Measurements from ENCODE around the gene ISYNA1. TPM values are rescaled to one million over a fixed set of nuclear protein-coding genes. Genes with fewer than 3 reads are reported as not detected.
A peak's percentile ranks its signal among the peaks of the same experiment; 100 is the strongest.

The ISYNA1 gene
- total RNA-seq: 10 to 100 TPM; 26.7 to 33.5 TPM

DNA sequence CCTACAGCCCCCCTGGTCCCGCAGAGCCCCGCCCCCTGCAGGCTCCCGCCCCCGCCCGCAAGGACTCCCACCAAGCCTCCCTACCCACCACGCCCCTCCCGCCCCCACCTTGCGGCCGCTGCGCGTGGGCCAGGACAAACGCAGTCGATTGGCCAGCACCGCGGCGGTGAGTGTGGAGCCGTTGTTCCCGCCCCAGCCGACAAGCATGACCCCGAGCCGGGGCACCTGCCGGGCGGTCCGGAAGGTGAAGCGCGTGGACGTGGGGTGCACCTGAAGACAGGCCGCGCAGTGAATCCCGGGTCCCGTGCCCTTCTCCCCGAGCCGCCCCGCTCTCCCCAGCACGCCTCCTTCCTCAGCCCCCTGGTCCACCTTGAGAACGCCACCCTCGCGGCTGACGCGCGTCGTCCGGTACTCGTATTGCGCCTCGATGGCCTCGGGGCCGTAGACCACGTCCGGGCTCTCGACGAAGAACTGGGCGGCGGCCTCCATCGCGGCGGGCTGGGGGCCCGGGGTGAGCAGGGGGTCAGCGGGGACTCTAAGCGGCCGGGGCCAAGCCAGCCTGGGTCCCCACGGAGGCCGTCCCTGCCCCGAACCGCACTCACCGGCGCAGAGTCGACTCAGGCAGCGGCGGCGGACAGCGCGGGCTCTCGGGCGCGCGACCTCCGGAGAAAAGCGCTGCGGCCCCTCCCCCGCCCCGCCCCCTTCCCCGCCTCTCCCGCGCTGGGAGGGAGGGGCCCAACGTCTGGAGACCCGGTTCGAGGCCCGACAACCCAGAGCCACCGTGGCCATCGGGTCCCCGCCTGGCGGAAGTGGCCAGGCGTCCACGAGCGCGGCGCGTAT is at the start of gene ISYNA1:
ISYNA1 (minus strand) TSS at position 643 of the 840 bp plus-strand sequence; CDS start at position 489, 154 bp downstream.
- DNase-seq (peak; percentile 65), ATAC-seq (peak; percentile 29)
- Mint-ChIP-seq H3K27ac (peak within 1 kb of the TSS; percentile 39), H3K36me3 (ENCODE audit: low read depth) (peaks cover 25% of the 10 kb centered on the region), H3K4me1 (ENCODE audit: low read depth) (peaks cover 46% of the 10 kb centered on the region), H3K4me3 (peak within 1 kb of the TSS; percentile 72), H3K27me3 (ENCODE audit: low read depth) (peaks cover 3% of the 10 kb centered on the region), H3K9me3 (ENCODE audit: insufficient read depth) (peaks cover 4% of the 10 kb centered on the region)
- CTCF ChIA-PET: interaction anchor here (0.8 kb wide), 1 partner anchor 26 kb away, joined by 3 read pairs; no protein-coding TSS in a partner anchor
- POLR2A ChIA-PET: interaction anchor here (1.0 to 1.4 kb wide), 2 partner anchors 17 to 116 kb away, joined by 3 read pairs; no protein-coding TSS in a partner anchor

DNA sequence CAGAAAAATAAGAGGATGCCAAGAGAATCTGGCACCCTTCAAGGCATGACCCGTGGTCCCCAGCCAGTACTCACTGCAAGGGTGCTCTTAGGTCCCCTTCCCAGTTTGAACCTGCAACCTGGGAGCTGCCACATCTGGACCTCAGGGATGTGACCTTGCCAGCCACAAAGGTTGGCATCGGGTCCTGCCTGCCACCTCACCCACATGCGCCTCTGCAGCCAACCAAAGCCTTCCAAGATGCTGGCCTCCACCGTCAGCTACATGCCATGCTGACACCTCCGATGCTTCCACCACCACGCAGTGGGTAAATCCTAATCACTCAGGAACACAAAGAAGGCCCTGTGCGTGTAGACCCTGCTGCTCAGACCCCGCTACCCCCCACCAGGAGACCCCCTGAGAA is 48.8 kb upstream of the ISYNA1 start:
- Mint-ChIP-seq H3K36me3 (ENCODE audit: low read depth) (peaks cover 3% of the 10 kb centered on the region), H3K27me3 (ENCODE audit: low read depth) (no peaks in the 10 kb centered on the region), H3K9me3 (ENCODE audit: insufficient read depth) (no peaks in the 10 kb centered on the region), H3K27ac (peak overlapping the region; percentile 50), H3K4me1 (ENCODE audit: low read depth) (peaks cover 54% of the 10 kb centered on the region), H3K4me3 (no peak overlapping the region)
- POLR2A ChIA-PET: no interaction called here
- DNase-seq: no peak
- CTCF ChIA-PET: interaction anchor here (0.9 to 1.6 kb wide), 3 partner anchors 9 to 35 kb away, joined by 3 to 5 read pairs (median 3); no protein-coding TSS in a partner anchor
- no peak for ATAC-seq

DNA sequence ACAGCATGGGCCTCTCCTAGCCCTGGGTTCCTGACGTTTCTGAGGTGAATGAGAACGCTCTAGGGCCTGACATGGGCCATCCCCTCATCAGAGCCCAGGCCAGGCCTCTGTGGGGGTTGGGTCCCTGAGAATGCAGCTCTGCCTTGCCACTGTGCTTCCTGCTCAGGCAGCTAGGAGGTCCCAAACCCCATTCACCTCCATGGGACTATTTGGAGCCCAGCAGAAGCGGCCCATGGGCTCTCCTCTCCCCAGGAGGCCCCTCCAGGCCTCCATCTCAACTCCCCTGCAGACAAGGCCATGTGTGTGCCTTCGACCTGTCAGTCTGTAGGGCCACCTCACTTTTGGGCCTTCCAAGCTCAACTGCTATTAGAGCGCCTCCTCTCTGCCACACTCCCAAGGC is 47.1 kb upstream of the ISYNA1 start:
- Mint-ChIP-seq H3K4me3 (no peak overlapping the region), H3K4me1 (ENCODE audit: low read depth) (peaks cover 66% of the 10 kb centered on the region), H3K27ac (peak overlapping the region; percentile 29), H3K36me3 (ENCODE audit: low read depth) (peaks cover 6% of the 10 kb centered on the region), H3K9me3 (ENCODE audit: insufficient read depth) (no peaks in the 10 kb centered on the region), H3K27me3 (ENCODE audit: low read depth) (no peaks in the 10 kb centered on the region)
- ATAC-seq (no peak), DNase-seq (no peak)
- CTCF ChIA-PET: interaction anchor here (0.7 to 1.6 kb wide), 8 partner anchors 9 to 363 kb away, joined by 3 to 7 read pairs (median 4); partner anchors contain the start of gene UBA52
- POLR2A ChIA-PET: no interaction called here

GRCh38 chr19:18483119-18483890 is 45.4 kb upstream of the ISYNA1 start:
- peaks cover 8% of the 10 kb centered on the region for H3K36me3 Mint-ChIP-seq (ENCODE audit: low read depth)
- ChIA-PET POLR2A (interaction anchor here (0.7 to 1.4 kb wide), 2 partner anchors 36 to 309 kb away, joined by 3 to 4 read pairs; no protein-coding TSS in a partner anchor), CTCF (interaction anchor here (1.3 to 5.8 kb wide), 6 partner anchors 13 to 105 kb away, joined by 3 to 29 read pairs (median 6); partner anchors contain the start of genes ELL and REX1BD)
- H3K27me3 Mint-ChIP-seq (ENCODE audit: low read depth): no peaks in the 10 kb centered on the region
- peaks cover 76% of the 10 kb centered on the region for H3K4me1 Mint-ChIP-seq (ENCODE audit: low read depth)
- DNase-seq: no peak
- H3K4me3 Mint-ChIP-seq: no peak overlapping the region
- peak overlapping the region; percentile 34 for H3K27ac Mint-ChIP-seq
- ATAC-seq: no peak
- no peaks in the 10 kb centered on the region for H3K9me3 Mint-ChIP-seq (ENCODE audit: insufficient read depth)

- ChIA-PET CTCF (interaction anchor here (0.7 to 5.8 kb wide), 6 partner anchors 12 to 366 kb away, joined by 3 to 29 read pairs (median 4); partner anchors contain the start of gene ELL), POLR2A (interaction anchor here (0.5 to 1.4 kb wide), 3 partner anchors 24 to 49 kb away, joined by 3 read pairs; no protein-coding TSS in a partner anchor)
- Mint-ChIP-seq H3K36me3 (ENCODE audit: low read depth) (peaks cover 8% of the 10 kb centered on the region), H3K4me1 (ENCODE audit: low read depth) (peaks cover 76% of the 10 kb centered on the region), H3K27ac (no peak overlapping the region), H3K9me3 (ENCODE audit: insufficient read depth) (no peaks in the 10 kb centered on the region), H3K4me3 (no peak overlapping the region), H3K27me3 (ENCODE audit: low read depth) (no peaks in the 10 kb centered on the region)
- DNase-seq (no peak), ATAC-seq (no peak)
Measured at GRCh38 chr19:18481505-18482222, 43.7 kb upstream of the ISYNA1 start.

DNA sequence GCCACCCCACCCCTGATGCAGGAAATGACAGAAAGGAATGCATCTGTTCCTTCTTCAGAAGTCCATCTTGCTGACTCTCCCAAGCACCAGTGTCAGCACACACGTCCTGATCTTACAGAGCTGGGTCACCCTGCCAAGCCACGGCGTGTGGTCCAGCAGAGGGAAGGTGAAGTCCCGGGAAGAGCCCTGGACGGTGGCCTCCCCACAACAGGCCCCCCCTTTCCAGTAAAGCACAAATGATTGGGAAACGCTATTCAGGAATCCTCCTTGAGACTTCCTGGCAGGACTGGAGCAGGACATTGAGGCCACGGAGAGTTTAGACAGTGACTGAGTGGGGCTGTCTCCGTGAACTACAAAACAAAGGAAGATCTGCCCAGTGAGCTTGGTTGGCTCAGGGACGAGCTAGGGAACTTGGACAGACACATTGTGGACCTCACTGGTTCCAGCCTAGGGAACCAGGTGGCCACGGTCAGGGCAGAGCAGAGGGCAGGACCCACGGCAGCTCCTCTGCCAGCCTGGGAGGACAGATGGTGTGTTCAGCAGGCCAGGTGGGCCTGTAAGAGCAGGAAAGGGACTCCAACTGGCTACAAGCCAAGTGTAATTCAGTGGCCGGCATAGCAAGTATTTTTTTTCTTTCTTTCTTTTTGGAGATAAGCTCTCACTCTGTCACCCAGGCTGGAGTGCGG is 42.2 kb upstream of the ISYNA1 start:
- ATAC-seq (no peak), DNase-seq (no peak)
- peaks cover 8% of the 10 kb centered on the region for H3K36me3 Mint-ChIP-seq (ENCODE audit: low read depth)
- H3K4me3 Mint-ChIP-seq: no peak overlapping the region
- ChIA-PET POLR2A (no interaction called here), CTCF (interaction anchor here (1.1 to 5.8 kb wide), 5 partner anchors 10 to 41 kb away, joined by 3 to 29 read pairs (median 3); partner anchors contain the start of gene ELL)
- H3K27me3 Mint-ChIP-seq (ENCODE audit: low read depth): no peaks in the 10 kb centered on the region
- peaks cover 75% of the 10 kb centered on the region for H3K4me1 Mint-ChIP-seq (ENCODE audit: low read depth)
- no peaks in the 10 kb centered on the region for H3K9me3 Mint-ChIP-seq (ENCODE audit: insufficient read depth)
- peak overlapping the region; percentile 85 for H3K27ac Mint-ChIP-seq

DNA sequence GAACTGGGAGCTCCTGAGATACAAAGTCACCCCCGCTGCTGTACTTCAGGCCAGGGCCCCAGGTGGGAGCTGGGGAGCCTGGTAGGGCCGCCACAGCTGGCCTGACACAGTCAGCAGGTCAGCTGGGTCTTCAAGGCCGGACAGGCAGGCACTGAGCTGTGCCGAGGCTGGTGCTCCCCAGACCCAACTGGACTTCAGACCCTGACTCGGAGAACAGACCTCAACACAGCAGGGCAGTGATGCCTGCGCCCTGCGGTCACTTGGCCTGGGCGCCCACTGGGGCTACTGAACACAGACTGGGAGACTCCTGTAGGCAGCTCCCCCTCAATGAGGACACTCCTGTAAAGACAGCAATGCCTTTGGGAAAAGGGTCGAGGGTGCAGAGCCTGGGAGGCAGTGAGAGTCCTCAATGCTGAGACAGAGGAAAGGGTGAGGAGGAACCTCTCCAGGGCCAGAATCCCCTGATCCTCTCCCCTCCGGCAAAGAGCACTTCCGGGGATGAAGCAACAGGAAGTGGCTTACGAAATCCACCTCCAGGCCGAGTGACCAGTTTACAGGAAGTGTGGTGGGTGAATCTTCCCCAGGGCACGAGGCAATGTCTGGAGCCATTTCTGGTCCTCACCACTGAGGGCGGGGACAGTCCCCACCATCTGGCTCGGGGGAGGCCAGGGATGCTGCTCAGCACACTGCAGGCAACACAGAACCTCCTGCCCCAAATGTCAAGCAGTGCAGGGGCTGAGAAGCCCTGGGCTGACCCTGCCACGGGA is 40.8 kb upstream of the ISYNA1 start:
- Mint-ChIP-seq H3K36me3 (ENCODE audit: low read depth) (peaks cover 8% of the 10 kb centered on the region), H3K9me3 (ENCODE audit: insufficient read depth) (no peaks in the 10 kb centered on the region), H3K27me3 (ENCODE audit: low read depth) (no peaks in the 10 kb centered on the region), H3K4me3 (peak overlapping the region; percentile 59), H3K27ac (peak overlapping the region; percentile 85), H3K4me1 (ENCODE audit: low read depth) (peaks cover 82% of the 10 kb centered on the region)
- ChIA-PET CTCF (interaction anchor here (0.7 to 5.8 kb wide), 5 partner anchors 17 to 109 kb away, joined by 3 to 29 read pairs (median 3); partner anchors contain the start of gene ELL), POLR2A (interaction anchor here (0.6 to 1.5 kb wide), 3 partner anchors 28 to 441 kb away, joined by 4 read pairs; partner anchors contain the start of genes COPE and DDX49)
- DNase-seq: peak; percentile 73
- peak; percentile 67 for ATAC-seq

GRCh38 chr19:18477974-18478373 is 40.0 kb upstream of the ISYNA1 start:
- H3K27ac Mint-ChIP-seq: peak overlapping the region; percentile 85
- H3K4me1 Mint-ChIP-seq (ENCODE audit: low read depth): peaks cover 75% of the 10 kb centered on the region
- H3K4me3 Mint-ChIP-seq: no peak overlapping the region
- ChIA-PET CTCF (interaction anchor here (0.7 to 5.8 kb wide), 5 partner anchors 16 to 110 kb away, joined by 3 to 29 read pairs (median 3); partner anchors contain the start of gene ELL), POLR2A (interaction anchor here (0.6 to 1.5 kb wide), 2 partner anchors 29 to 44 kb away, joined by 4 read pairs; no protein-coding TSS in a partner anchor)
- no peaks in the 10 kb centered on the region for H3K27me3 Mint-ChIP-seq (ENCODE audit: low read depth)
- no peak for ATAC-seq
- peaks cover 6% of the 10 kb centered on the region for H3K36me3 Mint-ChIP-seq (ENCODE audit: low read depth)
- no peak for DNase-seq
- H3K9me3 Mint-ChIP-seq (ENCODE audit: insufficient read depth): no peaks in the 10 kb centered on the region

DNA sequence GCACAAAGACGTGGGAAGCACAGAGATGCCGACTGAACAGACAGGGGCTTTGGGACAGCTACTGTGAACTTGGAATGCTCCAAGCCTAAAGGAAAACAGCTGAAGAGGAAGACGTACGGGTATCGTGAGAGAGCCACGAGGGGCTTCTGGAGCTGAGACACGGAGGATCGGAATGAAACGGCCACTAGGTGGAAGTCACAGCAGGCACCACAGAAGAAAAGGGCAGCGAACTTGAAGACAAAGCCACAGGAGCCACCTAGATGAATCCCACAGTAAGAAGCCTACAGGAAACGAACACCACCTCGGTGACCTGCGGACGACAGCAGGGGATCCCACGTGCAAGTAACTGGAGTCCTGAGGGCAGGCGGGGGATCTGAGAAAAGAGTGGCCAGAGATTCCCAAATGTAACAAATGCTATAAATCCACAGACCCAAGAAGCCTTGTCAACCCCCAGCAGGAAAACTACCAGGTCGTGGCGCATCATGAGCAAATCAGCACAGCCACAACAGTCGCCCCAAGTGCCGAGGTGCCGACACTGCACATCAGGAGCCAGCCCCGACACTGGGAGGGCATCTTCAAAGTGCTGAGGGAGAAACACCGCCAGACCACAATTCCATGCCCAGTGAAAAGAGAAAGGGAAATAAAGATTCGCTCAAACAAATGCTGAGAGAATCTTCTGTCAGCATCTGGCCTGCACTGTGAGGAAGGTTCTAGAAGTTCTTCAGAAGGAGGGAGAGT is 39.3 kb upstream of the ISYNA1 start:
- no peaks in the 10 kb centered on the region for H3K9me3 Mint-ChIP-seq (ENCODE audit: insufficient read depth)
- H3K4me3 Mint-ChIP-seq: no peak overlapping the region
- H3K4me1 Mint-ChIP-seq (ENCODE audit: low read depth): peaks cover 74% of the 10 kb centered on the region
- ChIA-PET CTCF (interaction anchor here (0.6 to 1.0 kb wide), 2 partner anchors 10 to 42 kb away, joined by 3 to 4 read pairs; no protein-coding TSS in a partner anchor), POLR2A (interaction anchor here (1.5 kb wide), 1 partner anchor 30 kb away, joined by 4 read pairs; no protein-coding TSS in a partner anchor)
- no peak for ATAC-seq
- peak overlapping the region; percentile 85 for H3K27ac Mint-ChIP-seq
- DNase-seq: no peak
- H3K27me3 Mint-ChIP-seq (ENCODE audit: low read depth): no peaks in the 10 kb centered on the region
- peaks cover 5% of the 10 kb centered on the region for H3K36me3 Mint-ChIP-seq (ENCODE audit: low read depth)
